ENCODE data around the gene ADCY3.

ADCY3 gene

GRCh38 chr2:24834733-24835395, 85.2 kb downstream of the ADCY3 start:
- H4K20me1 ChIP-seq (ENCODE audit: insufficient read depth, low read length), result peaks cover 7% of the 10 kb centered on the region; the same call in 1 of the 2 replicates
- ATAC-seq (ENCODE audit: insufficient read depth, low read depth) (no peak), DNase-seq (no peak)
- no peak overlapping the region for H3K9ac ChIP-seq (ENCODE audit: low read depth, low read length)
- H3K4me3 ChIP-seq (ENCODE audit: low read depth in 1 of 2, low read length in 2 of 2), result no peak overlapping the region
- no peaks in the 10 kb centered on the region for H3K4me1 ChIP-seq (ENCODE audit: insufficient read depth, low read length)
- peaks cover 78% of the 10 kb centered on the region for H3K36me3 ChIP-seq (ENCODE audit: insufficient read depth, low read length)
- no peaks in the 10 kb centered on the region for H3K9me3 ChIP-seq (ENCODE audit: insufficient read depth, low read length, severe bottlenecking)
- H3K4me2 ChIP-seq (ENCODE audit: insufficient read depth, low read length), result no peak overlapping the region
- no peak for TF ChIP-seq CTCF (IDR thresholded peaks at IDR 0.05; ENCODE audit: borderline replicate concordance, extremely low read depth, low read length, poor library complexity, severe bottlenecking)
- no peak for TF ChIP-seq EZH2 (IDR thresholded peaks at IDR 0.05; ENCODE audit: borderline replicate concordance, low read depth, low read length, severe bottlenecking)
- no peaks in the 10 kb centered on the region for H3K27me3 ChIP-seq (ENCODE audit: insufficient read depth, low read length, poor library complexity)
- no peaks in the 10 kb centered on the region for H3K79me2 ChIP-seq (ENCODE audit: insufficient read depth, low read length)
- no peak overlapping the region for H3K27ac ChIP-seq (ENCODE audit: low read length)
- no peak overlapping the region for H2AFZ ChIP-seq (ENCODE audit: low read depth, low read length)

GRCh38 chr2:24833821-24834732, 86.0 kb downstream of the ADCY3 start:
- peaks cover 71% of the 10 kb centered on the region for H3K36me3 ChIP-seq (ENCODE audit: insufficient read depth, low read length)
- TF ChIP-seq CTCF (IDR thresholded peaks at IDR 0.05; ENCODE audit: borderline replicate concordance, extremely low read depth, low read length, poor library complexity, severe bottlenecking), result no peak
- no peak for TF ChIP-seq EZH2 (IDR thresholded peaks at IDR 0.05; ENCODE audit: borderline replicate concordance, low read depth, low read length, severe bottlenecking)

GRCh38 chr2:24832931-24833701, 86.9 kb downstream of the ADCY3 start:
- Histone ChIP-seq H3K9me3 (ENCODE audit: insufficient read depth, low read length, severe bottlenecking) (no peaks in the 10 kb centered on the region), H2AFZ (ENCODE audit: low read depth, low read length) (no peak overlapping the region), H3K4me1 (ENCODE audit: insufficient read depth, low read length) (no peaks in the 10 kb centered on the region), H4K20me1 (ENCODE audit: insufficient read depth, low read length) (peaks cover 7% of the 10 kb centered on the region; the same call in 1 of the 2 replicates), H3K4me3 (ENCODE audit: low read depth in 1 of 2, low read length in 2 of 2) (no peak overlapping the region), H3K4me2 (ENCODE audit: insufficient read depth, low read length) (no peak overlapping the region), H3K27ac (ENCODE audit: low read length) (peak overlapping the region; percentile 20; the same call in 1 of the 2 replicates), H3K36me3 (ENCODE audit: insufficient read depth, low read length) (peaks cover 65% of the 10 kb centered on the region), H3K9ac (ENCODE audit: low read depth, low read length) (no peak overlapping the region), H3K27me3 (ENCODE audit: insufficient read depth, low read length, poor library complexity) (no peaks in the 10 kb centered on the region), H3K79me2 (ENCODE audit: insufficient read depth, low read length) (no peaks in the 10 kb centered on the region)
- DNase-seq, result no peak
- no peak for TF ChIP-seq EZH2 (IDR thresholded peaks at IDR 0.05; ENCODE audit: borderline replicate concordance, low read depth, low read length, severe bottlenecking)
- no peak for TF ChIP-seq CTCF (IDR thresholded peaks at IDR 0.05; ENCODE audit: borderline replicate concordance, extremely low read depth, low read length, poor library complexity, severe bottlenecking)
- no peak for ATAC-seq (ENCODE audit: insufficient read depth, low read depth)

More at GRCh38 chr2:24833821-24834732, 86.0 kb downstream of the ADCY3 start:
- no peak for ATAC-seq (ENCODE audit: insufficient read depth, low read depth)
- Histone ChIP-seq H3K4me1 (ENCODE audit: insufficient read depth, low read length) (no peaks in the 10 kb centered on the region), H3K4me3 (ENCODE audit: low read depth in 1 of 2, low read length in 2 of 2) (no peak overlapping the region), H3K9me3 (ENCODE audit: insufficient read depth, low read length, severe bottlenecking) (no peaks in the 10 kb centered on the region), H3K79me2 (ENCODE audit: insufficient read depth, low read length) (no peaks in the 10 kb centered on the region), H3K9ac (ENCODE audit: low read depth, low read length) (no peak overlapping the region), H3K27ac (ENCODE audit: low read length) (no peak overlapping the region), H3K4me2 (ENCODE audit: insufficient read depth, low read length) (no peak overlapping the region), H3K27me3 (ENCODE audit: insufficient read depth, low read length, poor library complexity) (no peaks in the 10 kb centered on the region), H4K20me1 (ENCODE audit: insufficient read depth, low read length) (peaks cover 7% of the 10 kb centered on the region; the same call in 1 of the 2 replicates), H2AFZ (ENCODE audit: low read depth, low read length) (no peak overlapping the region)
- DNase-seq, result no peak

Data from DND-41 (cell line).